HL-60 (cell line): Measurements from ENCODE around the gene XRCC6.

Experiments used
- DNase-seq, 2 experiments: peaks; one replicate each; pipeline ENCODE4 v3.0.0-alpha.2; 2010 to 2020; ENCODE audit warnings: low read depth in 1 of 2, low spot score in 1 of 2
- H3K27ac ChIP-seq: fragments of 250-450 bp; sonication (Bioruptor Pico); replicated peaks from 2 replicates; pipeline ENCODE4 v1.5.1; 2020; ENCODE audit warnings: mild to moderate bottlenecking, moderate library complexity
- H3K27me3 ChIP-seq: fragments of 250-450 bp; sonication (Bioruptor Pico); 2 replicates; pipeline ENCODE4 v1.5.1; 2021; ENCODE audit warnings: mild to moderate bottlenecking, moderate library complexity; ENCODE audit not compliant: insufficient read depth, poor library complexity, severe bottlenecking
- H3K4me3 ChIP-seq: replicated peaks from 2 replicates; pipeline ENCODE4 v1.5.1; 2011; ENCODE audit warnings: mild to moderate bottlenecking, control low read depth, low read length; ENCODE audit not compliant: insufficient read depth
- CTCF ChIP-seq: IDR thresholded peaks from one replicate; pipeline ENCODE4 v1.5.1; 2011; ENCODE audit warnings: low read length, control low read depth, inconsistent platforms; ENCODE audit not compliant: insufficient read depth
- GABPA ChIP-seq: IDR thresholded peaks from 2 replicates; pipeline ENCODE4 v1.6.1; 2012; ENCODE audit warnings: low read depth
- POLR2AphosphoS5 ChIP-seq: IDR thresholded peaks from 2 replicates; pipeline ENCODE4 v1.6.1; 2012; ENCODE audit warnings: low read depth
- REST ChIP-seq: IDR thresholded peaks from 2 replicates; pipeline ENCODE4 v1.6.1; 2012; ENCODE audit warnings: low read depth; ENCODE audit not compliant: insufficient replicate concordance
- SPI1 ChIP-seq: IDR thresholded peaks from 2 replicates; pipeline ENCODE4 v1.6.1; 2012; ENCODE audit warnings: low read depth, mild to moderate bottlenecking, borderline replicate concordance

The XRCC6 gene

GRCh38 chr22:41681616-41682015, 60.5 kb downstream of the XRCC6 start:
- Histone ChIP-seq H3K27ac (peak overlapping the region; percentile 70), H3K4me3 (peak overlapping the region; percentile 79), H3K27me3 (no peaks in the 10 kb centered on the region)
- DNase-seq, result no peak
- TF ChIP-seq SPI1, result no peak
- TF ChIP-seq REST, result no peak
- TF ChIP-seq CTCF, result no peak
- no peak for TF ChIP-seq POLR2AphosphoS5
- no peak for TF ChIP-seq GABPA

GRCh38 chr22:41682033-41682807, 61.1 kb downstream of the XRCC6 start:
- TF ChIP-seq SPI1, result no peak
- peak; percentile 90 for TF ChIP-seq POLR2AphosphoS5
- peak; percentile 90 for TF ChIP-seq GABPA
- Histone ChIP-seq H3K27me3 (no peaks in the 10 kb centered on the region), H3K27ac (peak overlapping the region; percentile 70), H3K4me3 (peak overlapping the region; percentile 79)
- DNase-seq, result peak; percentile 85

GRCh38 chr22:41683052-41683451, 62.0 kb downstream of the XRCC6 start:
- Histone ChIP-seq H3K27me3 (no peaks in the 10 kb centered on the region), H3K27ac (peak overlapping the region; percentile 70), H3K4me3 (peak overlapping the region; percentile 79)
- DNase-seq, result no peak
- TF ChIP-seq POLR2AphosphoS5, result no peak
- TF ChIP-seq REST, result no peak
- no peak for TF ChIP-seq GABPA
- no peak for TF ChIP-seq SPI1
- TF ChIP-seq CTCF, result no peak

- no peaks in the 10 kb centered on the region for H3K27me3 ChIP-seq
- no peak overlapping the region for H3K27ac ChIP-seq
- DNase-seq, result no peak
- no peak overlapping the region for H3K4me3 ChIP-seq
- no peak for TF ChIP-seq GABPA
- no peak for TF ChIP-seq CTCF
- no peak for TF ChIP-seq REST
- no peak for TF ChIP-seq SPI1
- no peak for TF ChIP-seq POLR2AphosphoS5
Measured at GRCh38 chr22:41683616-41684015, 62.5 kb downstream of the XRCC6 start.
